GM21423 (cell line): ENCODE results near the gene FHL3.

Source experiments
- ATAC-seq: cut with Tn5 transposase; IDR thresholded peaks from one replicate; pipeline ENCODE4 v1.9.1; 2021; ENCODE audit warnings: mild to moderate bottlenecking, moderate library complexity; ENCODE audit not compliant: unreplicated experiment

FHL3 gene

GRCh38 chr1:37947364-37947763 is 58.0 kb downstream of the FHL3 start:
- no peak for ATAC-seq
